GM12874 (cell line): Measurements from ENCODE around the gene LRRIQ1.

Source experiments
- CTCF ChIP-seq: IDR thresholded peaks from 2 replicates; pipeline ENCODE4 v1.5.1; 2011; ENCODE audit warnings: low read depth, mild to moderate bottlenecking, control low read depth, low read length, moderate library complexity; ENCODE audit not compliant: insufficient read depth

The LRRIQ1 gene

DNA sequence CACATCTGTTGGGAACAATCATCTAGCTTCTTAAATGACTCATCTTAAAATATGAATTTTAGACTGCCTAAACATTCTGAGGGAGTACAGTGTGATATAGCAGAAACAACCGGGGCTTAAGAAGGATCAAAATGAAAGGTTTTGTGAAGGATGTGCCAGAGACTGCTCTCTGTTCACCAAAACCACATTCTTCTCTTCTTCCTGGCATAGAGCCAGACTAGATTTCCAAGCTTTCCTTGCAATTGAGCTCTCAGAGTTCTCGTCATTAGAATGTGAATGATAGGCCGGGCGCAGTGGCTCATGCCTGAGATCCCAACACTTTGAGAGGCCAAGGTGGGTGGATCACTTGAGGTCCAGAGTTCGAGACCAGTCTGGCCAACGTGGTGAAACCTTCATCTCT lies 94.5 kb downstream of the LRRIQ1 start:
- no peak for TF ChIP-seq CTCF

GRCh38 chr12:85138833-85139232 lies 102.7 kb downstream of the LRRIQ1 start:
- no peak for TF ChIP-seq CTCF

DNA sequence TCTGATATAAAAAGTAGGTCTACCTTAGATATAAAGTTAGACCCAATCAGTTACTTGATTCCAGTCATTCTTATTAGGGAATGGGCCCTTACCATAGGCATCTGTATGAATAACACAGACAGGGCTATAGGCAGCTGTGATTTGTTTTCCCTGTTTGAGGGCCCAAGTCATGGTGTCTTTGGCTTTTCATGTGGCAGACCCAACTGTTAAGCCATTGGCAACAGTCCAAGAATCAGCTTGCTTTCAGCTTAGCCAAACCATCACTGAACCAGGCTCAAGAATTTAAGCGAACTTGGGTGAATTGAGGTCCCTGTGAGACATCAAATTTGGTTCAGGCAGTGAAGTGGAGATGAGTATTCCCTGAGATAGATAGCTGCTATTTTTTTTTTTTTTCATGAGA lies 111.2 kb downstream of the LRRIQ1 start:
- TF ChIP-seq CTCF: no peak

- no peak for TF ChIP-seq CTCF
These were observed 116.2 kb downstream of the LRRIQ1 start for GRCh38 chr12:85152311-85152729.

GRCh38 chr12:85155791-85156190 lies 119.6 kb downstream of the LRRIQ1 start:
- no peak for TF ChIP-seq CTCF

DNA sequence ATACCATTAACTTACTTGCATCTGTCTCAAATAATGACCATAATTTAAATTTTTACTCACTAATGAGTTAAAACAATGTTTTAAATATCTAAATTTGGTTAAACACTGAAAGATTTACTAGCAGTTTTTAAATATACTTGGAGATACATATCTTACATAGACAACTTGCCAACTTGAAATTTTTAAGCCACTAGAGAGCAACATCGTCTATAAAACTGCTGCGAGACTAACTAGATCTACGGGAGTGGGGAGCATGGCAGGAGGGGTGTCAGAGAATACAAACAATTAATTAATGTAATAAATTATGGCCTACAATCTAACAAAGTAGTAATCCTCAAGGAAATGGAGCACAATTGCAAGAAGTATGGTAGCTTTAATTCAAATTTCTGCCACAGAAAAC lies 120.4 kb downstream of the LRRIQ1 start:
- no peak for TF ChIP-seq CTCF

DNA sequence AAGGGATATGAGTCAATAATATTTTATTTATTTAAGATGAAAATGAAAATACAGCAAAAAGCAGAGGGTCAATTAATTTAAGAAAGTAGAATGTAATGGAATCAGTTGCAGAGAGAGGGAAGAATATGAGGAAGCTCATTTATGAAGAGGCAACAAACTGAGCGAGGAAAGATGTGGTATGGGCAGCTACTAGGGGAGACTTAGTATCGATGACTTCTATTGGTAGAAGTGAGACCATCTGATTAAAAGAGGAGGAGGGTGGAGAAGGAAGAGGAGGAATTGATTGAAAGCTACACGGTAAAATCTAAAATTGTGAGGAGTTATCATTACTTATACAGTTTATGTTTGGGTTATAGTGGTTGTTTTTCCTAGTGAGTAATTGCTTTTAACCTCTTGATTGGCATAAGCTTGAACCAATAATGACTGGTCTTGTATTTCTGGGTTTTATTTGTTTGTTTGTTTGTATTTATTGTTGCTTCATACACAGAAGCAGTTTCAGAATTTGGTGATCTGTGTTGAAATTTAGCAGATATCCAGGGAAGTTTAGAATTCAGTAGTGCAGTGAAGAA lies 121.0 kb downstream of the LRRIQ1 start:
- TF ChIP-seq CTCF: no peak
